ENCODE measurements around the gene CPN1.

CPN1 gene

GRCh38 chr10:100037758-100038315 is 43.8 kb downstream of the CPN1 start:
- no peak overlapping the region for H3K27ac ChIP-seq

GRCh38 chr10:100036850-100037249 is 44.8 kb downstream of the CPN1 start:
- TF ChIP-seq CTCF (conservative IDR thresholded peaks at IDR 0.05) (no peak), ZFX (IDR thresholded peaks at IDR 0.05) (no peak)
- no peak overlapping the region for H3K27ac ChIP-seq

More at GRCh38 chr10:100037758-100038315, 43.8 kb downstream of the CPN1 start:
- TF ChIP-seq ZFX (IDR thresholded peaks at IDR 0.05) (no peak), CTCF (conservative IDR thresholded peaks at IDR 0.05) (no peak)

GRCh38 chr10:100033766-100034418 is 47.8 kb downstream of the CPN1 start:
- no peak for TF ChIP-seq CTCF (conservative IDR thresholded peaks at IDR 0.05)
- TF ChIP-seq ZFX (IDR thresholded peaks at IDR 0.05), result no peak
- no peak overlapping the region for H3K27ac ChIP-seq

- no peak overlapping the region for H3K27ac ChIP-seq
- TF ChIP-seq ZFX (IDR thresholded peaks at IDR 0.05), result no peak
- no peak for TF ChIP-seq CTCF (conservative IDR thresholded peaks at IDR 0.05)
Observed at GRCh38 chr10:100027416-100027815, 54.3 kb downstream of the CPN1 start.

GRCh38 chr10:100025576-100025975 is 56.1 kb downstream of the CPN1 start:
- H3K27ac ChIP-seq, result no peak overlapping the region

GRCh38 chr10:100024748-100025147 is 56.9 kb downstream of the CPN1 start:
- TF ChIP-seq CTCF (conservative IDR thresholded peaks at IDR 0.05) (no peak), ZFX (IDR thresholded peaks at IDR 0.05) (no peak)
- no peak overlapping the region for H3K27ac ChIP-seq

More at GRCh38 chr10:100025576-100025975, 56.1 kb downstream of the CPN1 start:
- TF ChIP-seq CTCF (conservative IDR thresholded peaks at IDR 0.05), result no peak
- TF ChIP-seq ZFX (IDR thresholded peaks at IDR 0.05), result no peak

GRCh38 chr10:100022403-100022802 is 59.3 kb downstream of the CPN1 start:
- H3K27ac ChIP-seq, result no peak overlapping the region
- TF ChIP-seq ZFX (IDR thresholded peaks at IDR 0.05), result no peak
- TF ChIP-seq CTCF (conservative IDR thresholded peaks at IDR 0.05), result no peak
